Spleen (tissue), 7 donors: Measurements from ENCODE around the gene LAMA5.

Experiments
- CTCF ChIP-seq, 11 experiments: fragments of 200-600 bp in 7 of 11; fragments of 450-650 bp in 4 of 11; sonication (generic) in 4 of 11; IDR thresholded peaks in 8 of 11; conservative IDR thresholded peaks in 3 of 11; 1 replicate in 7 of 11; 2 replicates in 4 of 11; pipeline versions ENCODE4 v1.4.0 to v1.8.0; 2016 to 2021; ENCODE audit warnings: antibody characterized with exemption in 11 of 11, inconsistent platforms in 4 of 11, mild to moderate bottlenecking in 1 of 11
- POLR2AphosphoS5 ChIP-seq, 3 donors: sonication (generic); formaldehyde crosslinking; IDR thresholded peaks; one replicate each; pipeline ENCODE4 v1.5.1; 2017; ENCODE audit warnings: antibody characterized with exemption in 3 of 3
- donor health status: DM: no; HTN: no; CAD: no; lungs with moderate emphysema.
- donor health status: DM: no; HTN: no; CAD: no.
- donor health status: DM: no; HTN: no; CAD: no.

- TF ChIP-seq POLR2AphosphoS5 (IDR thresholded peaks at IDR 0.05) (peak in 2 of 3 donors; percentile 18 to 50), CTCF (IDR thresholded peaks at IDR 0.05 in 8 of 11, conservative IDR thresholded peaks at IDR 0.05 in 3 of 11) (no peak)
Observed at GRCh38 chr20:62391165-62392076, 24.3 kb upstream of the LAMA5 start.
